ENCODE data around the gene ERC2.

The ERC2 gene

DNA sequence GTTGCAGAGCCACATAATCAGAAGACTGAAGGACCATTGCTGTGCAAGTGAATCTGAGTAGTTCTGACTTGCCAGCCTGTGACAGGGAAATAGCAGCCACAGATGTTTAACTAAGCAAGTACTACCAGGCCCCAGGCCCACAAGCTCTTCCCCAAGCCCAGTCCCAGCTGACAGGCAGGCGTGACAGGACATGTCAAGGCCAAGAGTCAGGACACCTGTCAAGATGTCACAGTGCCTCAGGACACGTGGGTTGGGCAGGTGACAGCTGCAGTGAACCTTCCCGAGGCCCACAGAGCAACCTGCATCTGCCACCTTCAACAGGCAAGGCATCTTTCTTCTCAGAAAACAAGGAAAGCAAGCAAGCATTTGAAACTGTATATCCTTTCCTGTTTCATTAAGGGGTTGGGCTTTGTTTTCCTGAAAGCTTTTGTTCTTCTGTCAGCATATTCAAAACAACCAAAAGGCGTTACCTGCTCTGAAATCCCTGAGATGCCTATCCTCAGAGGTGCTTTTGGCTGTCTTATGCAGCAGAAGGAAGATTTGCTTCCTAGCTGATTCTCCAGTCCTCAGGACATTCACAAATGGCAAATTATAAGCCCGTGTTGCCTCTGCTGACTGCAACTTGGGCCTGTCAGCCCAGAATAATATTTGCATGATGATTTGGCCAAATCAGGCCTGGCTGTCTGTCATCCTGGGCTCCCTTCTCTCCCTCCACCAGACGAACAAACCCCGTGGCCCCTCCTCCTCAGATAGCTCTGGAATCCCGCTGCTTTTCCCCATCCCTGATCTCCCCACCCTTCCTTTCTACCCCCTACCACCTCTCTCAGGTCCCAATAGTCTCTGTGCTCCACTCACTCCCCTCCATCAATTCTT is 809.3 kb downstream of the ERC2 start:
- TF ChIP-seq, protein P1, sequence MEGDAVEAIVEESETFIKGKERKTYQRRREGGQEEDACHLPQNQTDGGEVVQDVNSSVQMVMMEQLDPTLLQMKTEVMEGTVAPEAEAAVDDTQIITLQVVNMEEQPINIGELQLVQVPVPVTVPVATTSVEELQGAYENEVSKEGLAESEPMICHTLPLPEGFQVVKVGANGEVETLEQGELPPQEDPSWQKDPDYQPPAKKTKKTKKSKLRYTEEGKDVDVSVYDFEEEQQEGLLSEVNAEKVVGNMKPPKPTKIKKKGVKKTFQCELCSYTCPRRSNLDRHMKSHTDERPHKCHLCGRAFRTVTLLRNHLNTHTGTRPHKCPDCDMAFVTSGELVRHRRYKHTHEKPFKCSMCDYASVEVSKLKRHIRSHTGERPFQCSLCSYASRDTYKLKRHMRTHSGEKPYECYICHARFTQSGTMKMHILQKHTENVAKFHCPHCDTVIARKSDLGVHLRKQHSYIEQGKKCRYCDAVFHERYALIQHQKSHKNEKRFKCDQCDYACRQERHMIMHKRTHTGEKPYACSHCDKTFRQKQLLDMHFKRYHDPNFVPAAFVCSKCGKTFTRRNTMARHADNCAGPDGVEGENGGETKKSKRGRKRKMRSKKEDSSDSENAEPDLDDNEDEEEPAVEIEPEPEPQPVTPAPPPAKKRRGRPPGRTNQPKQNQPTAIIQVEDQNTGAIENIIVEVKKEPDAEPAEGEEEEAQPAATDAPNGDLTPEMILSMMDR (IDR thresholded peaks at IDR 0.05; ENCODE audit: control insufficient read depth, insufficient read depth, low read depth, low read length, missing control alignments) = no peak
- H3K4me3 ChIP-seq (ENCODE audit: control insufficient read depth, low read depth, low read length) = no peak overlapping the region
- no peak for DNase-seq (ENCODE audit: low read depth)

DNA sequence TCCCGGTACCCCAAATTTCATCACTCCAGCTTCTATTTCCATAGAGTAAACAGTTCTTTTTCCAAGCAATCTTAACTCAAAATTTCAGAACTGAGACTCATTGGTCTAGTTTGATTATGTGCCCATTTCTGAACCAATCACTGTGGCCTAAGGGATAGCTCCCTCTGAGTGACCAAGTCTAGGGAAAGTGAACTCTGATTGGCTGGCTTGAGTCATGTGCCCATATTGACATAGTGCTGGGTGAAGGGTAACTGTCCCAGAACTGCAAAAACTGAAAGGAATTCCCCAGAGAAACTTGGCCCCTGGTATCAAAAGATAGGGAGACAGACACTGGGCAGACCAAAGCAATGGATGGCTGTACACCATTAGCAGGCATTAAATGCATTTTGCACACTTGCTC is 810.0 kb downstream of the ERC2 start:
- TF ChIP-seq, protein P1 (IDR thresholded peaks at IDR 0.05; ENCODE audit: control insufficient read depth, insufficient read depth, low read depth, low read length, missing control alignments) = no peak
- no peak for DNase-seq (ENCODE audit: low read depth)
- no peak overlapping the region for H3K4me3 ChIP-seq (ENCODE audit: control insufficient read depth, low read depth, low read length)

DNA sequence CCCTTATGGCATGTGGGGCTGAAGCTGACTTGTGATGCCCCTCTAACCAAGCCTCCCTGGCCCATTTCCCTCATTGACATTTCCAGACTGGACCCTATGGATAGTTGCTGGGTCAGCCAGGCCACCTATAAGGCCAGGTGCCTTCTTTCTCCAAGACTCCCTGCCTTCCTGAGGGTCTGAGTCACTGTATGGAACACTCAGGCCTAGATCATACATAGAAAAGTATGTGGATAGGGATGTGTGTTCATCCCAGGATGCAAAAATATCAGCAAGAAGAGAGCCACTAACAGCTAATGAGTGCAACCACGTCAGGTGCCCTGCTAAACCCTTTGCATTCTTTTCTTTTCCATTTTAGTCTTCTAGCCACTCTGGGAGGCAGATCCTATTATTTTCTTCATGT is 812.7 kb downstream of the ERC2 start:
- DNase-seq (ENCODE audit: low read depth) = no peak
- TF ChIP-seq, protein P1 (IDR thresholded peaks at IDR 0.05; ENCODE audit: control insufficient read depth, insufficient read depth, low read depth, low read length, missing control alignments) = no peak
- no peak overlapping the region for H3K4me3 ChIP-seq (ENCODE audit: control insufficient read depth, low read depth, low read length)

DNA sequence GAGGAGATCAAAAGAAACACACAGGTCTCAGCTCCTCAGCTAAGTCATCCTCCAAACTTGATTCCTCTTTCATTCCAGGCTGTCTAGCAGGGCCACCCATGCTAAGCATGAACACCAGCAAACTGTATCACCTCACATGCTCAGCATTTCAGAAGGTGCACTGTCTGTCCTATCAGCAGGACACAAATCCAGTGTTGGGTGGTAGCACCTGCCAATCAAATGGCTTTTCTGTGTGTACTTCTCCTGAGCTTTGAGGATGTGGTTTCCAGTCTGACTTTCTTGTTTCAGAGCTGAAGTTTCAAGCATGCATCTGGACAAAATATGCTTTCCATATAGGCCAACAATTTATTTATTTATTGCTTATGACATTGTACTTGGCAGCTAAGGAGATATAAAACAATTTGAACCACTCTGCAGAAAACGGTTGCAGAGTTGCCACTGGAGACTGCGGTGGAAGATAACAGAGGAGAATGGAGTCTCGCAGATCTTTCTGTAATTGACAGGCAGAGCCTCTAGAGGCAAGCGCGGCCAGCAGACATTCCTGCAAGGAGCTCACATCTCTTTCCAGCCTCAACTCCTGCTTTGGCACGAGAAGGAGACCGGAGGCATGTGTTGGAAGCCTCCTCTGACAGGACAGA is 814.0 kb downstream of the ERC2 start:
- H3K4me3 ChIP-seq (ENCODE audit: control insufficient read depth, low read depth, low read length) = no peak overlapping the region
- TF ChIP-seq, protein P1 (IDR thresholded peaks at IDR 0.05; ENCODE audit: control insufficient read depth, insufficient read depth, low read depth, low read length, missing control alignments) = no peak
- DNase-seq (ENCODE audit: low read depth) = no peak

DNA sequence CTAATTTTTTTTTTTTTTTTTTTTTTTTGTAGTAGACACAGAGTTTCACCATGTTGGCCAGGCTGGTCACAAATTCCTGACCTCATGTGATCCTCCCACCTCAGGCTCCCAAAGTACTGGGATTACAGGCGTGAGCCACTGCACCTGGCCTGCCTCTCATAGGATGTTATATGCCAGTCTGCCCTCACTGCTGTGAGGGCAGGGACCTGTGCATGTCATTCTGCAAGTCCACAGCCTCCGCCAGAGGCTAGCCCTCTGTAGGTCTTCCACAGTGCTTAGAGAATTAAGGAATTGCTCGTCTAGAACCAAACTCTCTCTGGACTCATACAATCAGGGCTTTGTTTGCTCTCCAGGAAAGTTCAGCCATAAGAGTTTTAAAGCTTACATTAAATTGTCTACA is 817.3 kb downstream of the ERC2 start:
- DNase-seq (ENCODE audit: low read depth) = no peak
- no peak overlapping the region for H3K4me3 ChIP-seq (ENCODE audit: control insufficient read depth, low read depth, low read length)
- TF ChIP-seq, protein P1 (IDR thresholded peaks at IDR 0.05; ENCODE audit: control insufficient read depth, insufficient read depth, low read depth, low read length, missing control alignments) = no peak

DNA sequence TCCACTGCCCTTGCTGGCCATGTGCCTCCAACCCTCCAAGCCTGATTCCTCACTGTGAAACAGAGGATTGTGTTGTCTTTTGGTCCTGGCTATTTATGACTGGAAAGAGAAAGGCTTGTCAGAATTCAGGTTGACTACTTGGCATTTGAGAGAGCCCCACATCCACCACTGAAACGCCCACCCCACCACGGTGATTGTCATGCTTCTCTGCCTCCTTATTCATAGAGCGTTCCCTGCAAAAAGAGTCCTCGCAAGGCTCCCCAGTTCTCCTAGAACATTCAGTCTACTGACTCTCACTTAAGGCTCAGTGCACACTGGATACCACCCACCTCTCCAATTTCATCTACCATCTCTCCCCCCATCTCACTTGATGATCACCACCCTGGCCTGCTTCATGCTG is 818.3 kb downstream of the ERC2 start:
- H3K4me3 ChIP-seq (ENCODE audit: control insufficient read depth, low read depth, low read length) = no peak overlapping the region
- TF ChIP-seq, protein P1 (IDR thresholded peaks at IDR 0.05; ENCODE audit: control insufficient read depth, insufficient read depth, low read depth, low read length, missing control alignments) = no peak
- DNase-seq (ENCODE audit: low read depth) = no peak

Measured in AG09309 (cell line).